Activated T-helper 1 cell treated with Interleukin-2 at 50 U/mL for 16 hours (primary cell): ENCODE results near the gene MASP2.

Experiments used
- DNase-seq: peaks from one replicate; pipeline ENCODE4 v3.0.0-alpha.2; 2020; ENCODE audit warnings: low read depth

MASP2 gene

GRCh38 chr1:10989095-10989494 is 57.9 kb downstream of the MASP2 start:
- DNase-seq, result no peak

- no peak for DNase-seq
Measured at GRCh38 chr1:10987840-10988417, 59.1 kb downstream of the MASP2 start.

DNA sequence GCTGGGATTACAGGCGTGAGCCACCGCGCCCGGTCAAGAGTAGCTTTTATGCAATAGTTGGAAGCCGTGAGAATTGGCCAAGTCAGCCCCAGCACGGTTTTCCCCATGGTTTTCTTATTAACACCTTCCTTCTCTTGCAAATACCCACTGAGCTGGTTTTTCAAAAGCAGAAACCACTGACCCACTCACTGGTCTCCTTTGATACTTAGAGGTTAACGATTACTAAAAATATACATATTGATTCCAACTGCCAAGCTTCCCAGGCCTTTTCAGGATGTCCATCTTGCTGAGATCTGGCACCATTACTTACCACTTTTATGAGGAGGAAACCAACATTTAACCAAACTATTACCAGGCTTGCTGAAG is 60.5 kb downstream of the MASP2 start:
- DNase-seq, result no peak

- DNase-seq, result no peak
Measured at GRCh38 chr1:10980841-10981727, 66.0 kb downstream of the MASP2 start.

- DNase-seq, result no peak
Measured at GRCh38 chr1:10980094-10980577, 66.9 kb downstream of the MASP2 start.

DNA sequence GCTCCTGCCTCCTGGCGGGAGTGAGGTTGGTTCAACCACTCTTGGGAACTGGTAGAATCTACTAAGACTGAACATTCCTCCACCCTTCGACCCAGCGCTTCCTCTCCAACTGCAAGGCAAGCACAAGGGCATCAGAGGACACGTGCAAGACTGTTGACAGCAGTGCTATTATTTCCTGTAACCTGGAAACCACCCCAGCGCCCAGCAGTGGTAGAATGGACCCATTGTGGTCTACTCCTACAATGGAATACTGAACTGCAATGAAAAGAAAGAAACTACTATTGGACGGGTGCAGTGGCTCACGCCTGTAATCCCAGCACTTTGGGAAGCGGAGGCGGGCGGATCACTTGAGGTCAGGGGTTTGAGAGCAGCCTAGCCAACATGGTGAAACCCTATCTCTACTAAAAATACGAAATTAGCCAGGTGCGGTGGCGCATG is 67.5 kb downstream of the MASP2 start:
- no peak for DNase-seq

DNA sequence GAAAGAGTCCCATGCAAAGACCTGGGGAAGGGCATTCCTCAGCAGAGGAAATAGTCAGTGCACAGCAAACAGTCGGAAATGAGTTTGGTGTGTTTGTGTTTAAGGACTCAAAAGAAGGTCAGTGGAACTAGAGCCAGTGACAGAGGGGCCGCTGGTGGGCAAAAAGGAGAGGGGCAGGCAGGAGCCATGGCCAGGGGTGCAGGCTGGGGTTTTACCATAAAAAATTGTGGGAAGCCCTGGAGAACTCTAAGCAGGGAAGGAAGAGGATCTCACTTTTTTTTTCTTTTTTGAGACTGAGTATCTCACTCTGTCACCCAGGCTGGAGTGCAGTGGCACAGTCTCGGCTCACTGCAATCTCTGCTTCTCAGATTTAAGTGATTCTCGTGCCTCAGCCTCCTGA is 68.3 kb downstream of the MASP2 start:
- no peak for DNase-seq
